IMR-90 (cell line): ENCODE data around the gene PIEZO2. TPM values are rescaled to one million over a fixed set of nuclear protein-coding genes. Genes with fewer than 3 reads are reported as not detected.

ENCODE experiments used
- ATAC-seq: fragments of 200-7000 bp; cut with Tn5 transposase; 2 replicates; pipeline ENCODE4 v1.9.1; 2020; ENCODE audit warnings: low read depth, mild to moderate bottlenecking, moderate library complexity
- BruUV-seq: library from RNA; stranded (reverse); fragments of 400-500 nt; replicated peaks from 2 replicates; lab custom pipeline; 2021; lab: Mats Ljungman, UMichigan
- CTCF ChIA-PET: fragments of 300-600 bp; formaldehyde crosslinking; extraction: SDS; loops from one replicate; lab custom pipeline; 2021; ENCODE audit warnings: antibody characterized with exemption; lab: Yijun Ruan, JAX
- POLR2A ChIA-PET: fragments of 300-600 bp; sonication (Branson Sonifier 250); formaldehyde crosslinking; loops from one replicate; lab custom pipeline; 2022; ENCODE audit warnings: antibody characterized with exemption; ENCODE audit not compliant: unreplicated experiment; lab: Charles Lee
- DNase-seq: peaks from one replicate; pipeline ENCODE4 v3.0.0; 2013
- H2AFZ ChIP-seq: replicated peaks from 2 replicates; pipeline ENCODE3; 2013; ENCODE audit warnings: low read length, mild to moderate bottlenecking; ENCODE audit not compliant: poor library complexity
- H2AK5ac ChIP-seq: 2 replicates; pipeline ENCODE4 v1.6.1; 2013; ENCODE audit warnings: low read depth, low read length, inconsistent platforms
- H2AK9ac ChIP-seq: replicated peaks from 2 replicates; pipeline ENCODE3; 2013; ENCODE audit warnings: mild to moderate bottlenecking, low read depth, low read length, moderate library complexity; ENCODE audit not compliant: poor library complexity
- H2BK120ac ChIP-seq: 2 replicates; pipeline ENCODE4 v1.6.1; 2013; ENCODE audit warnings: low read depth, low read length, inconsistent platforms
- H2BK15ac ChIP-seq: 3 replicates; pipeline ENCODE4 v1.6.1; 2013; ENCODE audit warnings: low read depth, low read length, inconsistent platforms
- H2BK20ac ChIP-seq: 2 replicates; pipeline ENCODE4 v1.6.1; 2013; ENCODE audit warnings: low read depth, mild to moderate bottlenecking, inconsistent platforms, low read length, moderate library complexity
- H2BK5ac ChIP-seq: 2 replicates; pipeline ENCODE4 v1.6.1; 2013; ENCODE audit warnings: mild to moderate bottlenecking, low read depth, low read length, inconsistent platforms; ENCODE audit not compliant: poor library complexity, severe bottlenecking
- H3K14ac ChIP-seq: replicated peaks from 2 replicates; pipeline ENCODE4 v1.6.1; 2013; ENCODE audit warnings: low read depth, low read length, inconsistent platforms
- H3K18ac ChIP-seq: 2 replicates; pipeline ENCODE4 v1.6.1; 2013; ENCODE audit warnings: low read depth, low read length, control low read depth
- H3K23ac ChIP-seq: 2 replicates; pipeline ENCODE4 v1.6.1; 2013; ENCODE audit warnings: low read depth, low read length, inconsistent platforms
- H3K27ac ChIP-seq: 2 replicates; pipeline ENCODE4 v1.5.1; 2013; ENCODE audit warnings: mild to moderate bottlenecking, control low read depth, low read length; ENCODE audit not compliant: insufficient read depth
- H3K27me3 ChIP-seq: 2 replicates; pipeline ENCODE4 v1.6.1; 2013; ENCODE audit warnings: low read length; ENCODE audit not compliant: control insufficient read depth, insufficient read depth
- H3K36me3 ChIP-seq: 2 replicates; pipeline ENCODE4 v1.6.1; 2013; ENCODE audit warnings: low read length, mixed read lengths; ENCODE audit not compliant: control insufficient read depth, insufficient read depth
- H3K4ac ChIP-seq: 2 replicates; pipeline ENCODE4 v1.6.1; 2013; ENCODE audit warnings: low read depth, low read length, inconsistent platforms
- H3K4me1 ChIP-seq: 2 replicates; pipeline ENCODE4 v1.6.1; 2013; ENCODE audit warnings: low read length, mixed read lengths; ENCODE audit not compliant: control insufficient read depth, insufficient read depth
- H3K4me2 ChIP-seq: 2 replicates; pipeline ENCODE4 v1.6.1; 2013; ENCODE audit warnings: low read depth, mild to moderate bottlenecking, control low read depth, low read length, moderate library complexity
- H3K4me3 ChIP-seq: 2 replicates; pipeline ENCODE4 v1.5.1; 2013; ENCODE audit warnings: low read depth, mild to moderate bottlenecking, control low read depth, low read length, moderate library complexity; ENCODE audit not compliant: insufficient read depth
- H3K56ac ChIP-seq: 2 replicates; pipeline ENCODE4 v1.6.1; 2013; ENCODE audit warnings: low read length, inconsistent platforms; ENCODE audit not compliant: insufficient read depth; ENCODE audit errors: extremely low read depth
- H3K79me1 ChIP-seq, 2 experiments: 2 replicates each; pipeline ENCODE4 v1.6.1; 2013; ENCODE audit warnings: low read length in 2 of 2, inconsistent platforms in 1 of 2, low read depth in 1 of 2
- H3K9ac ChIP-seq: 2 replicates; pipeline ENCODE4 v1.6.1; 2013; ENCODE audit warnings: low read depth, low read length, control low read depth
- H3K9me1 ChIP-seq: 2 replicates; pipeline ENCODE4 v1.6.1; 2013; ENCODE audit warnings: low read length, inconsistent platforms; ENCODE audit not compliant: insufficient read depth
- H3K9me3 ChIP-seq: 2 replicates; pipeline ENCODE4 v1.6.1; 2013; ENCODE audit warnings: low read length; ENCODE audit not compliant: control insufficient read depth, insufficient read depth
- H4K20me1 ChIP-seq: 2 replicates; pipeline ENCODE4 v1.6.1; 2013; ENCODE audit warnings: low read length, inconsistent platforms; ENCODE audit not compliant: insufficient read depth
- H4K5ac ChIP-seq: 2 replicates; pipeline ENCODE4 v1.6.1; 2013; ENCODE audit warnings: mild to moderate bottlenecking, low read depth, low read length, control low read depth
- H4K8ac ChIP-seq, 2 experiments: 2 replicates each; pipeline ENCODE4 v1.6.1; 2013; ENCODE audit warnings: low read depth in 2 of 2, low read length in 2 of 2, control low read depth in 1 of 2, inconsistent platforms in 1 of 2
- H4K91ac ChIP-seq: 2 replicates; pipeline ENCODE4 v1.6.1; 2013; ENCODE audit warnings: low read depth, low read length, inconsistent platforms; ENCODE audit not compliant: insufficient read depth
- CEBPB ChIP-seq: IDR thresholded peaks from 2 replicates; pipeline ENCODE4 v1.6.1; 2012; ENCODE audit warnings: low read depth, low read length, improper control_type of control experiment
- FOS ChIP-seq: fragments of 150-350 bp; IDR thresholded peaks from 2 replicates; pipeline ENCODE4 v1.6.1; 2016; ENCODE audit warnings: low read depth, low read length
- MAFK ChIP-seq: IDR thresholded peaks from 2 replicates; pipeline ENCODE4 v1.6.1; 2012; ENCODE audit warnings: low read depth, low read length, improper control_type of control experiment
- MAZ ChIP-seq: IDR thresholded peaks from 2 replicates; pipeline ENCODE4 v1.6.1; 2012; ENCODE audit warnings: low read depth, mild to moderate bottlenecking, low read length, improper control_type of control experiment, moderate library complexity, borderline replicate concordance
- NFE2L2 ChIP-seq: fragments of 150-350 bp; IDR thresholded peaks from 2 replicates; pipeline ENCODE4 v1.6.1; 2016; ENCODE audit warnings: low read depth, mild to moderate bottlenecking, low read length
- RFX5 ChIP-seq: IDR thresholded peaks from 2 replicates; pipeline ENCODE4 v1.8.0; 2012; ENCODE audit warnings: low read depth, mild to moderate bottlenecking, low read length, moderate library complexity
- SMC3 ChIP-seq: fragments of 150-350 bp; IDR thresholded peaks from 2 replicates; pipeline ENCODE4 v1.6.1; 2016; ENCODE audit warnings: low read depth, mild to moderate bottlenecking, antibody characterized with exemption, low read length, moderate library complexity
- WGBS, 2 experiments: methylation state at CpG; one replicate each; pipeline versions ENCODE4 v1.1.5 to v1.1.7; 2013; ENCODE audit warnings: missing lambda C conversion rate in 2 of 2; ENCODE audit not compliant: insufficient read length in 1 of 2; ENCODE audit errors: extremely low coverage in 2 of 2; 5-methylcytosine and 5-hydroxymethylcytosine counted together
- dilution Hi-C: fragments of 300-500 bp; cut with HindIII; formaldehyde crosslinking; loops from one replicate; pipeline ENCODE4 v1.14.3; 2018; ENCODE audit warnings: low sequenced_read_pairs; ENCODE audit not compliant: unreplicated experiment
- in situ Hi-C: fragments of 300-500 bp; cut with MboI; formaldehyde crosslinking; loops from 3 replicates; pipeline ENCODE4 v1.14.3; 2019; ENCODE audit warnings: low sequenced_read_pairs, inconsistent platforms, mixed read lengths
- intact Hi-C: fragments of 100-400 bp; cut with micrococcal nuclease; formaldehyde crosslinking; loops from 2 replicates; pipeline ENCODE4 v1.10.0; 2022
- polyA plus RNA-seq, 3 experiments: library from polyadenylated mRNA; depleted of rRNA; stranded (reverse); fragments of >200 nt; gene quantifications; 2 replicates each; pipeline ENCODE4 v1.2.3, GENCODE V29; 2012; ENCODE audit warnings: low replicate concordance in 1 of 3
- total RNA-seq: library from RNA; depleted of rRNA; stranded (reverse); fragments of >200 nt; gene quantifications from 2 replicates; pipeline ENCODE4 v1.2.3, GENCODE V29; 2012
- TF ChIP-seq, protein P1 (sequence below): conservative IDR thresholded peaks from 2 replicates; pipeline ENCODE4 v1.5.1; 2012; ENCODE audit warnings: mild to moderate bottlenecking, low read depth, low read length, improper control_type of control experiment
- TF ChIP-seq, protein P2 (sequence below): fragments of 150-350 bp; IDR thresholded peaks from 2 replicates; pipeline ENCODE4 v1.6.1; 2017; ENCODE audit warnings: mild to moderate bottlenecking, antibody characterized with exemption, low read length, low read depth

PIEZO2 gene
- total and polyA plus RNA-seq, 2 of the 4 experiments (the other 2 are of a cell fraction), result 2.4 to 4.1 TPM

DNA sequence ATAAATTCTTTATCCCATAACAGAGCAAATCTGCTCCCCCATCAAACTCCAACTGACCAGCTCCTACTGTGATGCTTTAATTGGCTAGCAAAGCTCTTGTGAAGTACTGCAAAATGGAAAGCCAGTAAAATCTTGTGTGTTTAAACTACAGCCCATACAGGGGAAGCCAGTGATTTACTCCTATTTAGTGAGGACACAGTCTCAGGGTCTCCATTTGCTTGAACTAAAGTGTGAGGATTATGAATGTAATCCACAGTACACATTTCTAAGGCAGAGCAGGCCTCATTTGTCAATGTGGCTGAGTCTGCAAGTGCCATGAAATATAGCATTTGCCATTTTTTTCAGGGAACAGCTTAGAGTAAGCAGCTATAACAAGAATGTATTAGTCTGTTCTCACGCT, 259.3 kb downstream of the PIEZO2 start:
- TF ChIP-seq MAFK, result no peak
- TF ChIP-seq RFX5, result no peak
- TF ChIP-seq MAZ, result no peak
- no peak for TF ChIP-seq FOS
- TF ChIP-seq, protein P1, sequence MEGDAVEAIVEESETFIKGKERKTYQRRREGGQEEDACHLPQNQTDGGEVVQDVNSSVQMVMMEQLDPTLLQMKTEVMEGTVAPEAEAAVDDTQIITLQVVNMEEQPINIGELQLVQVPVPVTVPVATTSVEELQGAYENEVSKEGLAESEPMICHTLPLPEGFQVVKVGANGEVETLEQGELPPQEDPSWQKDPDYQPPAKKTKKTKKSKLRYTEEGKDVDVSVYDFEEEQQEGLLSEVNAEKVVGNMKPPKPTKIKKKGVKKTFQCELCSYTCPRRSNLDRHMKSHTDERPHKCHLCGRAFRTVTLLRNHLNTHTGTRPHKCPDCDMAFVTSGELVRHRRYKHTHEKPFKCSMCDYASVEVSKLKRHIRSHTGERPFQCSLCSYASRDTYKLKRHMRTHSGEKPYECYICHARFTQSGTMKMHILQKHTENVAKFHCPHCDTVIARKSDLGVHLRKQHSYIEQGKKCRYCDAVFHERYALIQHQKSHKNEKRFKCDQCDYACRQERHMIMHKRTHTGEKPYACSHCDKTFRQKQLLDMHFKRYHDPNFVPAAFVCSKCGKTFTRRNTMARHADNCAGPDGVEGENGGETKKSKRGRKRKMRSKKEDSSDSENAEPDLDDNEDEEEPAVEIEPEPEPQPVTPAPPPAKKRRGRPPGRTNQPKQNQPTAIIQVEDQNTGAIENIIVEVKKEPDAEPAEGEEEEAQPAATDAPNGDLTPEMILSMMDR, result no peak
- TF ChIP-seq NFE2L2, result no peak
- TF ChIP-seq SMC3, result no peak
- TF ChIP-seq, protein P2, sequence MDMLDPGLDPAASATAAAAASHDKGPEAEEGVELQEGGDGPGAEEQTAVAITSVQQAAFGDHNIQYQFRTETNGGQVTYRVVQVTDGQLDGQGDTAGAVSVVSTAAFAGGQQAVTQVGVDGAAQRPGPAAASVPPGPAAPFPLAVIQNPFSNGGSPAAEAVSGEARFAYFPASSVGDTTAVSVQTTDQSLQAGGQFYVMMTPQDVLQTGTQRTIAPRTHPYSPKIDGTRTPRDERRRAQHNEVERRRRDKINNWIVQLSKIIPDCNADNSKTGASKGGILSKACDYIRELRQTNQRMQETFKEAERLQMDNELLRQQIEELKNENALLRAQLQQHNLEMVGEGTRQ, result no peak
- TF ChIP-seq CEBPB, result no peak
- Histone ChIP-seq H4K91ac (no peak overlapping the region), H3K27ac (no peak overlapping the region), H3K4me1 (peaks cover 3% of the 10 kb centered on the region; the same call in 1 of the 2 replicates), H3K4ac (no peak overlapping the region), H2BK15ac (no peak overlapping the region), H3K4me2 (no peak overlapping the region), H2AK5ac (no peak overlapping the region), H2AFZ (no peak overlapping the region), H3K27me3 (no peaks in the 10 kb centered on the region; the same call in 1 of the 2 replicates), H2BK20ac (no peak overlapping the region), H3K4me3 (no peak overlapping the region), H3K9ac (no peak overlapping the region), H2BK5ac (no peak overlapping the region), H4K20me1 (no peaks in the 10 kb centered on the region), H4K8ac (no peak overlapping the region), H3K56ac (no peak overlapping the region), H3K14ac (no peak overlapping the region), H3K23ac (no peak overlapping the region), H3K36me3 (no peaks in the 10 kb centered on the region; the same call in 1 of the 2 replicates), H3K79me1 (no peaks in the 10 kb centered on the region), H3K18ac (no peak overlapping the region), H2BK120ac (no peak overlapping the region), H2AK9ac (no peak overlapping the region), H4K5ac (no peak overlapping the region), H3K9me1 (no peaks in the 10 kb centered on the region), H3K9me3 (no peaks in the 10 kb centered on the region)
- ATAC-seq, result no peak
- intact Hi-C loops (no loop called here), in situ Hi-C loops (no loop called here), dilution Hi-C loops (no loop called here)
- CTCF ChIA-PET, result no interaction called here
- no TSS peak for BruUV-seq
- POLR2A ChIA-PET, result no interaction called here
- WGBS, 2 experiments, result no CpG with 5 or more reads among the region's 1 CpG
- no peak for DNase-seq
